DND-41 (cell line): ENCODE measurements around the gene CTU2.
A peak's percentile ranks its signal among the peaks of the same experiment; 100 is the strongest.

Source experiments
- ATAC-seq: fragments of 200-7000 bp; cut with Tn5 transposase; 3 replicates; pipeline ENCODE4 v1.9.1; 2021; ENCODE audit warnings: low read depth; ENCODE audit not compliant: insufficient read depth
- DNase-seq: peaks from one replicate; pipeline ENCODE4 v3.0.0-alpha.2; 2020
- H2AFZ ChIP-seq: 2 replicates; pipeline ENCODE4 v1.6.0; 2012; ENCODE audit warnings: low read depth, low read length
- H3K27ac ChIP-seq: 2 replicates; pipeline ENCODE4 v1.5.1; 2012; ENCODE audit warnings: low read length, inconsistent platforms
- H3K27me3 ChIP-seq: fragments of 200-600 bp; sonication (generic); 2 replicates; pipeline ENCODE4 v1.6.0; 2012; ENCODE audit warnings: low read length, mild to moderate bottlenecking, inconsistent platforms; ENCODE audit not compliant: insufficient read depth, poor library complexity
- H3K36me3 ChIP-seq: 2 replicates; pipeline ENCODE4 v1.5.1; 2012; ENCODE audit warnings: low read length, inconsistent platforms; ENCODE audit not compliant: insufficient read depth
- H3K4me1 ChIP-seq: 2 replicates; pipeline ENCODE4 v1.5.1; 2012; ENCODE audit warnings: mild to moderate bottlenecking, low read length; ENCODE audit not compliant: insufficient read depth
- H3K4me2 ChIP-seq: 2 replicates; pipeline ENCODE4 v1.6.0; 2012; ENCODE audit warnings: mild to moderate bottlenecking, moderate library complexity, low read length, inconsistent platforms; ENCODE audit not compliant: insufficient read depth
- H3K4me3 ChIP-seq, 2 experiments: fragments of 200-600 bp in 1 of 2; shearing (Covaris generic) in 1 of 2; 2 replicates each; pipeline ENCODE4 v1.5.1; 2012 to 2016; ENCODE audit warnings: inconsistent platforms in 2 of 2, low read length in 2 of 2, mild to moderate bottlenecking in 2 of 2, low read depth in 1 of 2, moderate library complexity in 1 of 2
- H3K79me2 ChIP-seq: 2 replicates; pipeline ENCODE4 v1.6.0; 2012; ENCODE audit warnings: low read length, inconsistent platforms; ENCODE audit not compliant: insufficient read depth
- H3K9ac ChIP-seq: 2 replicates; pipeline ENCODE4 v1.6.0; 2012; ENCODE audit warnings: low read depth, mild to moderate bottlenecking, inconsistent platforms, low read length, moderate library complexity
- H3K9me3 ChIP-seq: 2 replicates; pipeline ENCODE4 v1.5.1; 2012; ENCODE audit warnings: low read length, moderate library complexity, mild to moderate bottlenecking, inconsistent platforms; ENCODE audit not compliant: insufficient read depth, severe bottlenecking
- H4K20me1 ChIP-seq: 2 replicates; pipeline ENCODE4 v1.6.0; 2012; ENCODE audit warnings: low read length; ENCODE audit not compliant: insufficient read depth
- CTCF ChIP-seq: IDR thresholded peaks from 2 replicates; pipeline ENCODE4 v1.5.1; 2012; ENCODE audit warnings: borderline replicate concordance, low read length, moderate library complexity, mild to moderate bottlenecking; ENCODE audit not compliant: poor library complexity, severe bottlenecking; ENCODE audit errors: extremely low read depth
- EZH2 ChIP-seq: IDR thresholded peaks from 3 replicates; pipeline ENCODE4 v1.6.1; 2012; ENCODE audit warnings: borderline replicate concordance, low read depth, mild to moderate bottlenecking, moderate library complexity, low read length, inconsistent platforms; ENCODE audit not compliant: severe bottlenecking

Gene CTU2

GRCh38 chr16:88737298-88738150 lies 31.2 kb downstream of the CTU2 start:
- ATAC-seq (peak; percentile 78), DNase-seq (peak; percentile 52)
- H3K27me3 ChIP-seq = no peaks in the 10 kb centered on the region
- no peak overlapping the region for H2AFZ ChIP-seq
- H3K36me3 ChIP-seq = peaks cover 86% of the 10 kb centered on the region
- no peak overlapping the region for H3K4me2 ChIP-seq
- no peaks in the 10 kb centered on the region; the same call in 1 of the 2 replicates for H3K79me2 ChIP-seq
- TF ChIP-seq EZH2 = no peak
- TF ChIP-seq CTCF = peak; percentile 84
- no peaks in the 10 kb centered on the region for H3K9me3 ChIP-seq
- H3K4me3 ChIP-seq = no peak overlapping the region
- H3K4me1 ChIP-seq = no peaks in the 10 kb centered on the region
- no peak overlapping the region for H3K27ac ChIP-seq
- H3K9ac ChIP-seq = no peak overlapping the region
- H4K20me1 ChIP-seq = peaks cover 32% of the 10 kb centered on the region

GRCh38 chr16:88738151-88739084 lies 32.1 kb downstream of the CTU2 start:
- no peak for ATAC-seq
- Histone ChIP-seq H3K27me3 (no peaks in the 10 kb centered on the region), H3K79me2 (peaks cover 2% of the 10 kb centered on the region; the same call in 1 of the 2 replicates), H4K20me1 (peaks cover 41% of the 10 kb centered on the region), H3K4me2 (no peak overlapping the region), H3K9ac (no peak overlapping the region), H3K4me1 (no peaks in the 10 kb centered on the region), H3K9me3 (no peaks in the 10 kb centered on the region), H3K4me3 (no peak overlapping the region), H2AFZ (no peak overlapping the region), H3K36me3 (peaks cover 86% of the 10 kb centered on the region), H3K27ac (no peak overlapping the region)
- TF ChIP-seq EZH2 (no peak), CTCF (no peak)
- DNase-seq = no peak

- Histone ChIP-seq H3K4me3 (no peak overlapping the region), H3K27me3 (no peaks in the 10 kb centered on the region), H3K4me1 (no peaks in the 10 kb centered on the region), H4K20me1 (peaks cover 51% of the 10 kb centered on the region), H3K9ac (no peak overlapping the region), H2AFZ (no peak overlapping the region), H3K79me2 (peaks cover 8% of the 10 kb centered on the region), H3K4me2 (no peak overlapping the region), H3K9me3 (no peaks in the 10 kb centered on the region), H3K36me3 (peaks cover 84% of the 10 kb centered on the region), H3K27ac (no peak overlapping the region)
- ATAC-seq (no peak), DNase-seq (no peak)
- TF ChIP-seq CTCF = no peak
- no peak for TF ChIP-seq EZH2
Measured at GRCh38 chr16:88739139-88739976, 33.1 kb downstream of the CTU2 start.
